IMR-90 (cell line): ENCODE data around the gene PPRC1. TPM values are rescaled to one million over a fixed set of nuclear protein-coding genes. Genes with fewer than 3 reads are reported as not detected.

ENCODE experiments used
- ATAC-seq: fragments of 200-7000 bp; cut with Tn5 transposase; 2 replicates; pipeline ENCODE4 v1.9.1; 2020; ENCODE audit warnings: low read depth, mild to moderate bottlenecking, moderate library complexity
- BruUV-seq: library from RNA; stranded (reverse); fragments of 400-500 nt; replicated peaks from 2 replicates; lab custom pipeline; 2021; lab: Mats Ljungman, UMichigan
- CTCF ChIA-PET: fragments of 300-600 bp; formaldehyde crosslinking; extraction: SDS; loops from one replicate; lab custom pipeline; 2021; ENCODE audit warnings: antibody characterized with exemption; lab: Yijun Ruan, JAX
- POLR2A ChIA-PET: fragments of 300-600 bp; sonication (Branson Sonifier 250); formaldehyde crosslinking; loops from one replicate; lab custom pipeline; 2022; ENCODE audit warnings: antibody characterized with exemption; ENCODE audit not compliant: unreplicated experiment; lab: Charles Lee
- DNase-seq: peaks from one replicate; pipeline ENCODE4 v3.0.0; 2013
- H2AFZ ChIP-seq: replicated peaks from 2 replicates; pipeline ENCODE3; 2013; ENCODE audit warnings: low read length, mild to moderate bottlenecking; ENCODE audit not compliant: poor library complexity
- H2AK5ac ChIP-seq: 2 replicates; pipeline ENCODE4 v1.6.1; 2013; ENCODE audit warnings: low read depth, low read length, inconsistent platforms
- H2AK9ac ChIP-seq: replicated peaks from 2 replicates; pipeline ENCODE3; 2013; ENCODE audit warnings: mild to moderate bottlenecking, low read depth, low read length, moderate library complexity; ENCODE audit not compliant: poor library complexity
- H2BK120ac ChIP-seq: 2 replicates; pipeline ENCODE4 v1.6.1; 2013; ENCODE audit warnings: low read depth, low read length, inconsistent platforms
- H2BK15ac ChIP-seq: 3 replicates; pipeline ENCODE4 v1.6.1; 2013; ENCODE audit warnings: low read depth, low read length, inconsistent platforms
- H2BK20ac ChIP-seq: 2 replicates; pipeline ENCODE4 v1.6.1; 2013; ENCODE audit warnings: low read depth, mild to moderate bottlenecking, inconsistent platforms, low read length, moderate library complexity
- H2BK5ac ChIP-seq: 2 replicates; pipeline ENCODE4 v1.6.1; 2013; ENCODE audit warnings: mild to moderate bottlenecking, low read depth, low read length, inconsistent platforms; ENCODE audit not compliant: poor library complexity, severe bottlenecking
- H3K14ac ChIP-seq: replicated peaks from 2 replicates; pipeline ENCODE4 v1.6.1; 2013; ENCODE audit warnings: low read depth, low read length, inconsistent platforms
- H3K18ac ChIP-seq: 2 replicates; pipeline ENCODE4 v1.6.1; 2013; ENCODE audit warnings: low read depth, low read length, control low read depth
- H3K23ac ChIP-seq: 2 replicates; pipeline ENCODE4 v1.6.1; 2013; ENCODE audit warnings: low read depth, low read length, inconsistent platforms
- H3K27ac ChIP-seq: 2 replicates; pipeline ENCODE4 v1.5.1; 2013; ENCODE audit warnings: mild to moderate bottlenecking, control low read depth, low read length; ENCODE audit not compliant: insufficient read depth
- H3K27me3 ChIP-seq: 2 replicates; pipeline ENCODE4 v1.6.1; 2013; ENCODE audit warnings: low read length; ENCODE audit not compliant: control insufficient read depth, insufficient read depth
- H3K36me3 ChIP-seq: 2 replicates; pipeline ENCODE4 v1.6.1; 2013; ENCODE audit warnings: low read length, mixed read lengths; ENCODE audit not compliant: control insufficient read depth, insufficient read depth
- H3K4ac ChIP-seq: 2 replicates; pipeline ENCODE4 v1.6.1; 2013; ENCODE audit warnings: low read depth, low read length, inconsistent platforms
- H3K4me1 ChIP-seq: 2 replicates; pipeline ENCODE4 v1.6.1; 2013; ENCODE audit warnings: low read length, mixed read lengths; ENCODE audit not compliant: control insufficient read depth, insufficient read depth
- H3K4me2 ChIP-seq: 2 replicates; pipeline ENCODE4 v1.6.1; 2013; ENCODE audit warnings: low read depth, mild to moderate bottlenecking, control low read depth, low read length, moderate library complexity
- H3K4me3 ChIP-seq: 2 replicates; pipeline ENCODE4 v1.5.1; 2013; ENCODE audit warnings: low read depth, mild to moderate bottlenecking, control low read depth, low read length, moderate library complexity; ENCODE audit not compliant: insufficient read depth
- H3K56ac ChIP-seq: 2 replicates; pipeline ENCODE4 v1.6.1; 2013; ENCODE audit warnings: low read length, inconsistent platforms; ENCODE audit not compliant: insufficient read depth; ENCODE audit errors: extremely low read depth
- H3K79me1 ChIP-seq, 2 experiments: 2 replicates each; pipeline ENCODE4 v1.6.1; 2013; ENCODE audit warnings: low read length in 2 of 2, inconsistent platforms in 1 of 2, low read depth in 1 of 2
- H3K9ac ChIP-seq: 2 replicates; pipeline ENCODE4 v1.6.1; 2013; ENCODE audit warnings: low read depth, low read length, control low read depth
- H3K9me1 ChIP-seq: 2 replicates; pipeline ENCODE4 v1.6.1; 2013; ENCODE audit warnings: low read length, inconsistent platforms; ENCODE audit not compliant: insufficient read depth
- H3K9me3 ChIP-seq: 2 replicates; pipeline ENCODE4 v1.6.1; 2013; ENCODE audit warnings: low read length; ENCODE audit not compliant: control insufficient read depth, insufficient read depth
- H4K20me1 ChIP-seq: 2 replicates; pipeline ENCODE4 v1.6.1; 2013; ENCODE audit warnings: low read length, inconsistent platforms; ENCODE audit not compliant: insufficient read depth
- H4K5ac ChIP-seq: 2 replicates; pipeline ENCODE4 v1.6.1; 2013; ENCODE audit warnings: mild to moderate bottlenecking, low read depth, low read length, control low read depth
- H4K8ac ChIP-seq, 2 experiments: 2 replicates each; pipeline ENCODE4 v1.6.1; 2013; ENCODE audit warnings: low read depth in 2 of 2, low read length in 2 of 2, control low read depth in 1 of 2, inconsistent platforms in 1 of 2
- H4K91ac ChIP-seq: 2 replicates; pipeline ENCODE4 v1.6.1; 2013; ENCODE audit warnings: low read depth, low read length, inconsistent platforms; ENCODE audit not compliant: insufficient read depth
- BHLHE40 ChIP-seq: fragments of 150-350 bp; IDR thresholded peaks from 2 replicates; pipeline ENCODE4 v1.6.1; 2016; ENCODE audit warnings: mild to moderate bottlenecking, low read depth, low read length
- CEBPB ChIP-seq: IDR thresholded peaks from 2 replicates; pipeline ENCODE4 v1.6.1; 2012; ENCODE audit warnings: low read depth, low read length, improper control_type of control experiment
- CHD1 ChIP-seq: IDR thresholded peaks from 2 replicates; pipeline ENCODE4 v1.6.1; 2012; ENCODE audit warnings: low read depth, low read length, improper control_type of control experiment
- MAZ ChIP-seq: IDR thresholded peaks from 2 replicates; pipeline ENCODE4 v1.6.1; 2012; ENCODE audit warnings: low read depth, mild to moderate bottlenecking, low read length, improper control_type of control experiment, moderate library complexity, borderline replicate concordance
- MXI1 ChIP-seq: IDR thresholded peaks from 2 replicates; pipeline ENCODE4 v1.6.1; 2012; ENCODE audit warnings: low read depth, mild to moderate bottlenecking, low read length, moderate library complexity, borderline replicate concordance
- POLR2A ChIP-seq: IDR thresholded peaks from 2 replicates; pipeline ENCODE4 v1.6.1; 2012; ENCODE audit warnings: mild to moderate bottlenecking, low read depth, low read length
- RAD21 ChIP-seq: IDR thresholded peaks from 2 replicates; pipeline ENCODE4 v1.6.1; 2012; ENCODE audit warnings: low read length, improper control_type of control experiment
- WGBS, 2 experiments: methylation state at CpG; one replicate each; pipeline versions ENCODE4 v1.1.5 to v1.1.7; 2013; ENCODE audit warnings: missing lambda C conversion rate in 2 of 2; ENCODE audit not compliant: insufficient read length in 1 of 2; ENCODE audit errors: extremely low coverage in 2 of 2; 5-methylcytosine and 5-hydroxymethylcytosine counted together
- dilution Hi-C: fragments of 300-500 bp; cut with HindIII; formaldehyde crosslinking; loops from one replicate; pipeline ENCODE4 v1.14.3; 2018; ENCODE audit warnings: low sequenced_read_pairs; ENCODE audit not compliant: unreplicated experiment
- in situ Hi-C: fragments of 300-500 bp; cut with MboI; formaldehyde crosslinking; loops from 3 replicates; pipeline ENCODE4 v1.14.3; 2019; ENCODE audit warnings: low sequenced_read_pairs, inconsistent platforms, mixed read lengths
- intact Hi-C: fragments of 100-400 bp; cut with micrococcal nuclease; formaldehyde crosslinking; loops from 2 replicates; pipeline ENCODE4 v1.10.0; 2022
- polyA plus RNA-seq, 3 experiments: library from polyadenylated mRNA; depleted of rRNA; stranded (reverse); fragments of >200 nt; gene quantifications; 2 replicates each; pipeline ENCODE4 v1.2.3, GENCODE V29; 2012; ENCODE audit warnings: low replicate concordance in 1 of 3
- total RNA-seq: library from RNA; depleted of rRNA; stranded (reverse); fragments of >200 nt; gene quantifications from 2 replicates; pipeline ENCODE4 v1.2.3, GENCODE V29; 2012

The PPRC1 gene
- total and polyA plus RNA-seq, 2 of the 4 experiments (the other 2 are of a cell fraction), result 11.8 to 38.7 TPM

DNA sequence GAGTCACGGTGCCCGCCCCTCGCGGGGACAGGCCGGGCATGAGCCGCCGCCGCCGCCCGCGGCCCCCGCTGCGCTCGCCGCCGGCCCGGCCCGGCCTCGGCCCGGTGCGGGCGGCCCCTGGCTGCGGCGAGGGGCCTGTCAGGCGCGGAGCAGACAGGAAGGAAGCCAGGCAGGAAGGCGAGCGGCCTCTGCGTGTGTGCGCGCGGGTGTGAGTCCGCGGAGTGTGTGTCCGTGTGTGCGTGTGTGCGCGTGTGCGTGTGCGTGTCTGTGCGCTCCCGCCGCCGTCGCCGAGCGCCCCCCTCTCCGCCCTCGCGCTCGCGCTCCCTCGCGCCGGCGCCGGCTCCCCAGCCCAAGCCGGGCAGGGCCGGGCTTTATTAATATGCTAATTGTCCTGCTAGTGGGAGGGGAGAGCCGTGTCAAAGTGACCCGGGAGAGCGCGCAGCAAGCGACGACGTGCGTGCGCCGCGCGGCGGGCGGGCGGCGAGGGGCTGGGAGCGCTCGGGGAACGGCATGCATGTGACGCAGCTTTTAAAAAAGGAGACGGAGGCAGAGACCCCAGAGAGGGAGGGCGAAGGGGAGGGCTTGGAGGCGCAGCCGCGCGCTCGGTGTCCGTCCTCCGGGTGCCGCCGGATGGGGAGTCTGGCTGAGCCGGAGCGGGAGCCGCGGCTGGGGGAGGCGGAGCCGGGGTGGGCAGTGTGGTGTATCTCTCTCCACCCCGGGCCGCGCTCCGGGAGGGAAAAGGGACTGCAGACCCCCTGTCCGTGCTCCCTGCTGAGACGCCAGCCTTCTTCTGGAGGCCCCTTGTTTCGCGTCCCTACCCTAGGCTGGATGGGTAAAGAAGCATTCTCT, 12.5 kb upstream of the PPRC1 start, which contains the start of gene LDB1:
LDB1 (minus strand) TSS at position 227 of the 849 bp plus-strand sequence. CDS start 258 bp downstream, outside the sequence.
- H2AFZ ChIP-seq, result peak within 1 kb of the TSS; percentile 94
- peak; percentile 45 for ATAC-seq
- H2AK5ac ChIP-seq, result peak within 1 kb of the TSS; percentile 98
- H3K4ac ChIP-seq, result peak within 1 kb of the TSS; percentile 96
- peak within 1 kb of the TSS; percentile 53 to 89 for H4K8ac ChIP-seq
- peaks cover 16% of the 10 kb centered on the region for H4K20me1 ChIP-seq
- H2BK120ac ChIP-seq, result peak within 1 kb of the TSS; percentile 94
- peak within 1 kb of the TSS; percentile 99 for H3K23ac ChIP-seq
- H2AK9ac ChIP-seq, result peak within 1 kb of the TSS; percentile 100
- H3K56ac ChIP-seq, result peak within 1 kb of the TSS; percentile 79
- H3K27me3 ChIP-seq, result no peaks in the 10 kb centered on the region
- H3K9me3 ChIP-seq, result no peaks in the 10 kb centered on the region
- no peak for TF ChIP-seq RAD21
- no peak for TF ChIP-seq CHD1
- TF ChIP-seq POLR2A, result peak; percentile 37; the same call in 1 of the 2 replicates
- 0 out of 2 replicates have a peak, but pooled peaks have one; percentile 22 for TF ChIP-seq BHLHE40
- no peak for TF ChIP-seq CEBPB
- TF ChIP-seq MXI1, result peak; percentile 29; the same call in 1 of the 2 replicates
- TF ChIP-seq MAZ, result no peak; the same call in 1 of the 2 replicates
- BruUV-seq, result no TSS peak
- H3K36me3 ChIP-seq, result no peaks in the 10 kb centered on the region
- H3K9me1 ChIP-seq, result peaks cover 20% of the 10 kb centered on the region
- H3K79me1 ChIP-seq, result peaks cover 7 to 59% of the 10 kb centered on the region in 2 experiments; a peak in 2 of 4 replicates
- H3K18ac ChIP-seq, result peak within 1 kb of the TSS; percentile 87
- POLR2A ChIA-PET, result interaction anchor here (0.6 kb wide), 1 partner anchor 68 kb away, joined by 4 read pairs; no protein-coding TSS in a partner anchor
- intact Hi-C loops (loop anchor here (2.0 kb wide), 1 partner anchor 32 kb away; the partner anchor contains the start of gene NOLC1), dilution Hi-C loops (no loop called here), in situ Hi-C loops (no loop called here)
- peak within 1 kb of the TSS; percentile 99 for H3K14ac ChIP-seq
- H3K27ac ChIP-seq, result peak within 1 kb of the TSS; percentile 91
- peak within 1 kb of the TSS; percentile 98 for H3K9ac ChIP-seq
- H4K91ac ChIP-seq, result peak within 1 kb of the TSS; percentile 95
- 1% methylated on average over 51 of the region's 104 CpGs; no CpG with 5 or more reads in 1 of the 2 experiments for WGBS, 2 experiments
- peak within 1 kb of the TSS; percentile 89 for H3K4me3 ChIP-seq
- H3K4me1 ChIP-seq, result peaks cover 30% of the 10 kb centered on the region
- CTCF ChIA-PET, result no interaction called here
- H2BK20ac ChIP-seq, result peak within 1 kb of the TSS; percentile 78; the same call in 1 of the 2 replicates
- peak within 1 kb of the TSS; percentile 73; the same call in 2 of the 3 replicates for H2BK15ac ChIP-seq
- peak; percentile 77 for DNase-seq
- H2BK5ac ChIP-seq, result peak within 1 kb of the TSS; percentile 94
- peak within 1 kb of the TSS; percentile 90 for H4K5ac ChIP-seq
- peak within 1 kb of the TSS; percentile 88 for H3K4me2 ChIP-seq
